OCI-LY3 (cell line): ENCODE data around the gene ANKRD6.

Source experiments
- CTCF ChIP-seq: fragments of 200-600, 300-600 bp; sonication (generic); IDR thresholded peaks from 2 replicates; pipeline ENCODE4 v1.5.1; 2014; ENCODE audit warnings: antibody characterized with exemption, low read length, low read depth
- EZH2phosphoT487 ChIP-seq: fragments of 200-600 bp; shearing (Covaris generic); IDR thresholded peaks from 2 replicates; pipeline ENCODE4 v1.6.1; 2018; ENCODE audit warnings: antibody characterized with exemption, mixed run types, low read depth

GRCh38 chr6:89597372-89597771 lies 164.4 kb downstream of the ANKRD6 start:
- TF ChIP-seq CTCF (no peak), EZH2phosphoT487 (no peak)
